Natural killer cell (primary cell): Measurements from ENCODE around the gene SMARCA4. TPM values are rescaled to one million over a fixed set of nuclear protein-coding genes. Genes with fewer than 3 reads are reported as not detected.
A peak's percentile ranks its signal among the peaks of the same experiment; 100 is the strongest.

Source experiments
- ATAC-seq, 3 donors: fragments of 150-1000 bp in 2 of 3; fragments of 200-7000 bp in 1 of 3; cut with Tn5 transposase; 1 replicate in 1 of 3; 2 replicates in 2 of 3; pipeline ENCODE4 v1.10.0; 2021; ENCODE audit warnings: mild to moderate bottlenecking in 2 of 3, moderate library complexity in 2 of 3
- DNase-seq, 2 donors: peaks; one replicate each; pipeline versions ENCODE4 v3.0.0 to v3.0.0-alpha.2; 2013 to 2021; ENCODE audit warnings: mixed read lengths in 1 of 2
- H3K27ac ChIP-seq: one replicate; pipeline ENCODE4 v1.5.1; 2013; ENCODE audit warnings: mild to moderate bottlenecking, low read length
- H3K27me3 ChIP-seq: one replicate; pipeline ENCODE4 v1.6.1; 2013; ENCODE audit warnings: low read length; ENCODE audit not compliant: control insufficient read depth, insufficient read depth
- H3K36me3 ChIP-seq: one replicate; pipeline ENCODE4 v1.6.1; 2013; ENCODE audit warnings: low read length; ENCODE audit not compliant: control insufficient read depth, insufficient read depth
- H3K4me1 ChIP-seq: one replicate; pipeline ENCODE4 v1.6.1; 2013; ENCODE audit warnings: low read length; ENCODE audit not compliant: control insufficient read depth, insufficient read depth
- H3K4me3 ChIP-seq: one replicate; pipeline ENCODE4 v1.5.1; 2013; ENCODE audit warnings: low read length
- H3K9me3 ChIP-seq: one replicate; pipeline ENCODE4 v1.6.1; 2013; ENCODE audit warnings: low read length; ENCODE audit not compliant: control insufficient read depth, insufficient read depth
- H3K27ac Mint-ChIP-seq, 2 donors: one replicate each; pipeline ENCODE4 v1.8.0; 2022; ENCODE audit warnings: mild to moderate bottlenecking in 2 of 2, mixed read lengths in 2 of 2, moderate library complexity in 1 of 2
- H3K27me3 Mint-ChIP-seq, 2 donors: one replicate each; pipeline ENCODE4 v1.8.0; 2022; ENCODE audit warnings: low read depth in 2 of 2, mixed read lengths in 2 of 2
- H3K36me3 Mint-ChIP-seq: one replicate; pipeline ENCODE4 v1.8.0; 2022; ENCODE audit warnings: mixed read lengths
- H3K4me1 Mint-ChIP-seq, 2 donors: one replicate each; pipeline ENCODE4 v1.8.0; 2022; ENCODE audit warnings: mixed read lengths in 2 of 2
- H3K4me3 Mint-ChIP-seq: one replicate; pipeline ENCODE4 v1.8.0; 2022; ENCODE audit warnings: mild to moderate bottlenecking, moderate library complexity, mixed read lengths
- H3K9me3 Mint-ChIP-seq, 2 donors: one replicate each; pipeline ENCODE4 v1.8.0; 2022; ENCODE audit warnings: mixed read lengths in 2 of 2
- CTCF ChIP-seq: fragments of 200-600 bp; IDR thresholded peaks from one replicate; pipeline ENCODE4 v1.8.0; 2022; ENCODE audit warnings: antibody characterized with exemption
- WGBS: methylation state at CpG from one replicate; pipeline ENCODE4 v1.1.7; 2013; ENCODE audit warnings: missing lambda C conversion rate; ENCODE audit not compliant: insufficient coverage; 5-methylcytosine and 5-hydroxymethylcytosine counted together
- intact Hi-C: fragments of 100-400 bp; cut with micrococcal nuclease; formaldehyde crosslinking; loops from one replicate; pipeline ENCODE4 v1.14.2; 2022
- total RNA-seq, 4 donors: library from RNA; stranded (reverse); fragments of 120-200 nt in 1 of 4; gene quantifications; one replicate each; pipeline versions ENCODE4 v1.2.3 to v1.2.4, GENCODE V29; 2013 to 2022

The SMARCA4 gene
- total RNA-seq, 3 donors from 2014 or later (not counting 1 experiment from before 2014, with no cell fraction given), result 85.4 to 96.1 (median 93.6) TPM

- DNase-seq (peak in 1 of 2 donors; percentile 41), ATAC-seq (peak; percentile 27 to 60 (median 46))
- Mint-ChIP-seq H3K4me3 (peak overlapping the region; percentile 93), H3K27ac (peak overlapping the region; percentile 79 to 95), H3K36me3 (no peaks in the 10 kb centered on the region), H3K4me1 (peaks cover 40 to 41% of the 10 kb centered on the region in 2 donors), H3K9me3 (no peaks in the 10 kb centered on the region), H3K27me3 (no peaks in the 10 kb centered on the region)
- Histone ChIP-seq H3K36me3 (no peaks in the 10 kb centered on the region), H3K27me3 (no peaks in the 10 kb centered on the region), H3K27ac (peak overlapping the region; percentile 5), H3K4me1 (peaks cover 41% of the 10 kb centered on the region), H3K4me3 (peak overlapping the region; percentile 71), H3K9me3 (no peaks in the 10 kb centered on the region)
- WGBS, result under 1% methylated on average over 92 of the region's 92 CpGs
- no peak for TF ChIP-seq CTCF
- intact Hi-C loops, result no loop called here
Observed at GRCh38 chr19:10961073-10961860, 437 bp downstream of the SMARCA4 start.

- Histone ChIP-seq H3K4me1 (peaks cover 41% of the 10 kb centered on the region), H3K27me3 (no peaks in the 10 kb centered on the region), H3K9me3 (no peaks in the 10 kb centered on the region), H3K4me3 (no peak overlapping the region), H3K36me3 (no peaks in the 10 kb centered on the region), H3K27ac (no peak overlapping the region)
- 92% methylated on average over 9 of the region's 10 CpGs for WGBS
- Mint-ChIP-seq H3K27me3 (no peaks in the 10 kb centered on the region), H3K27ac (peak overlapping the region; percentile 69 to 95), H3K4me1 (peaks cover 40 to 41% of the 10 kb centered on the region in 2 donors), H3K4me3 (peak overlapping the region; percentile 56), H3K36me3 (no peaks in the 10 kb centered on the region), H3K9me3 (no peaks in the 10 kb centered on the region)
- ATAC-seq (no peak), DNase-seq (no peak)
- intact Hi-C loops, result no loop called here
- no peak for TF ChIP-seq CTCF
Observed at GRCh38 chr19:10962863-10963262, 2.0 kb downstream of the SMARCA4 start.

DNA sequence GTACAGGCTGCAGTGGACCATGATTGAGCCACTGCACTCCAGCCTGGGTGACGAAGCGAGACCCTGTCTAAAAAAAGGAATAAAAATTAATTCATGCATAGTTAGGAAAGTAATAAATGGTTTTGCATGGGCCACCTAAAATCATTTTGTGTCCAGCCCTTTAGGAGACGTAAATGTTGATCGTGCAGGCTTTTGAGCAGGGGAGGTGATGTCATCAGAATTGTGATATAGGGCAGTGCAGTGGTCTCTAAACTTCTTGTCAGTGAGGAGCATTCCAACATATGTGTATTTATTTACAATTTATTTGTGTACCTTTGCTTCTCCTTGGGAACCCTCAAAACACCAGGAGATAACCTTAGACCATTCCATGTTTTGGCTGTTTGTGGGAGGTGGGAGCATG is 3.0 kb downstream of the SMARCA4 start:
- WGBS, result 64% methylated on average over 4 of the region's 4 CpGs
- Histone ChIP-seq H3K9me3 (no peaks in the 10 kb centered on the region), H3K36me3 (no peaks in the 10 kb centered on the region), H3K27me3 (no peaks in the 10 kb centered on the region), H3K4me3 (no peak overlapping the region), H3K27ac (peak overlapping the region; percentile 48), H3K4me1 (peaks cover 47% of the 10 kb centered on the region)
- Mint-ChIP-seq H3K27me3 (no peaks in the 10 kb centered on the region), H3K4me1 (peaks cover 40 to 46% of the 10 kb centered on the region in 2 donors), H3K36me3 (no peaks in the 10 kb centered on the region), H3K27ac (peak overlapping the region; percentile 69 to 95), H3K4me3 (peak overlapping the region; percentile 56), H3K9me3 (no peaks in the 10 kb centered on the region)
- no peak for DNase-seq
- intact Hi-C loops, result no loop called here
- TF ChIP-seq CTCF, result no peak
- no peak for ATAC-seq
